ENCODE results near the gene OCA2.
"Not testable (repeated sequence)": the region's sequence is repeated elsewhere in the genome, so short reads cannot be mapped to it uniquely, and the experiment has no call there.

The OCA2 gene

GRCh38 chr15:28098766-28099554 is at the start of gene OCA2:
OCA2 (minus strand) TSS chr15:28099315; CDS start chr15:28081874, 17,441 bp downstream.
- no peak for DNase-seq

DNA sequence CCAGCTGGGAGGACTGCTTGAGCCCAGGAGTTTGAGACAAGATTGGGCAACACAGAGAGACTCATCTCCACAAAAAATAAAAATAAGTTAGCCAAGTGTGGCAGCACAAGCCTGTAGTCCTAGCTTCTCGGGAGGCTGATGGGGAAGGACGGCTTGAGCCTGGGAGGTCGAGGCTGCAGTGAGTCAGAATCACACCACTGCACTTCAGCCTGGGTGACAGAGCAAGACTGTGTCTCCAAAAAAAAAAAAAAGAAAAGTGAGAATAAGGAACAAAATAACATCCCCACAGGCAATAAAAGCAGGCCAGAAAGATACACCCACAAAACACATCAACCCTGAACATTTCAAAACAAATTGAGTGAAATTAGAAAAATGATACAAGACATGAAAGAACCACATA is 48.7 kb upstream of the OCA2 start:
- DNase-seq = no peak

DNA sequence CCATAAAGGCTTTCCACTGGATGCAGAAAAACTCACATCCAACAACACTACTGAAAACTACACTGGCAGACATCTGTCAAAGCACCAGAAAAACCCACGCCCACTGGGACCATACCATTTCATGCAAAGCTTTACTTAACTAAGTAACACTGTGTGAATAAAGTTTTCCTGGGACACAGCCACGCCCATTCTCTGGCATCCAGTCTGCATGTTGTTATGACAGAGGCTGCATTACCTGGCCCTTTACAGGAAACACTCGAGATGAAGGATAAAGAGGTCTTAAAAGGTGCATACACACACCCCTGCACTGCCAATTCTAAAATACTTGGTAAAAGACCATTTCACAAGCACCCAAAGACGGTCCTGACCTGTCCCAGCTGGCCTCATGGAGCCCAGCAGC is 46.3 kb upstream of the OCA2 start:
- DNase-seq = not testable (repeated sequence)

GRCh38 chr15:28140062-28140461 is 40.9 kb upstream of the OCA2 start:
- no peak for DNase-seq

DNA sequence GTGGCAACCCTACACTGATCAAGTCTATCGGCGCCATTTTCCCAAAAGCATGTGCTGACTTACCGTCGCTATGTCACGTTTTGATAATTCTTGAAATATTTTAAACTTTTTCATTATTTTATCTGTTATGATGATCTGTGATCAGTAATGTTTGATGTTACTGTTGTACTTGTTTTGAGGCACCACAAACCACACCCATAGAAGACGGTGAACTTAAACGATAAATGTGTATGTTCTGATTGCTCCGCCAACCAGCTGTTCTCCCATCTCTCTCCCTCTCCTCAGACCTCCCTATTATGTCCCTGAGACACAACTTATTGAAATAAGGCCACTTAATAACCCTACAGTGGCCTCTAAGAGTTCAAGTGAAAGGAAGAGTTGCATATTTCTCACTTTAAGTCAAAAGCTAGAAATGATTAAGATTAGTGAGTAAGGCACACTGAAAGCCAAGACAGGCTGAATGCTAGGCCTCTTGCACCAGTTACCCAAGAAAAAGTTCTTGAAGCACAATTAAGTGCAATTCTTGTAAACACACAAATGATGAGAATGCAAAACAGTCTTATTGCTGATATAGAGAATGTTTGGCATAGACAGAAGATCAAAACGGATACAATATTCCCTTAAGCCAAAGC is 38.4 kb upstream of the OCA2 start:
- DNase-seq = not testable (repeated sequence)

GRCh38 chr15:28136236-28136904 is 37.3 kb upstream of the OCA2 start:
- DNase-seq = not testable (repeated sequence)

- DNase-seq = no peak
These were observed 34.2 kb upstream of the OCA2 start for GRCh38 chr15:28133281-28133680.

DNA sequence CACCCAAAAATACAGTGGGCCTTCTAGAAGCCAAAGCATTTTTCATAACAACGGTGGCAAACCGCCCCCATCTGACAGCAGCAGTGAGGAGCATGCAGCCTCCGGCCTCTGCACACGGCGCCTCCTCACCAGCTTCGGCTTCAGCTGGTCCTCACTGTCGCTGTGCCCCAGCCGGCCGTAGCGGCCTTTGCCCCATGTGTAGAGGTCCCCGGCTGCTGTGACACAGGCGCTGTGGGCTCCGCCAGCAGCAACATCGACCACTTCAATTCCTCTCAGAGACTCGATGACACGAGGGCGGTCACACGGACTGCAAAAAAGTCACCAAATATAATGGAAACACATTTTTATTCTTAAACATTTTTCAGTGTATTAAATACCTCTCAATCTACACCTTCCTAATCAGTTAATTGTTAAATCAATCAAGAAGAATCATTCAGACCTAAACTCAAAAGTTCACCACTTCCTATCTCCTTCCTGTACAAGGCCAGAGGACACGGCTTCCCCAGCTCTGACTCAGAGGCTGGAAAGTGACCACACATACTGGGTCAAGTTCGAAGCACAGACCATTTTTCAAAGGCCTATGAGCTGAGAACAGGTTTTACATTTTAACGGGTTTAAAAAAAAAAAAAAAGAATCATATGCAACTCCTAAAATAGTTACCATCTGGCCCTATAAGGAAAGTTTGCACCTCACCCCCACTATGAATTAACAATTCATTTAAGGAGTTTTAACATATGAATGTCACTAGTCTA is 33.6 kb upstream of the OCA2 start:
- DNase-seq = no peak

- no peak for DNase-seq
These were observed 32.8 kb upstream of the OCA2 start for GRCh38 chr15:28131946-28132345.

DNA sequence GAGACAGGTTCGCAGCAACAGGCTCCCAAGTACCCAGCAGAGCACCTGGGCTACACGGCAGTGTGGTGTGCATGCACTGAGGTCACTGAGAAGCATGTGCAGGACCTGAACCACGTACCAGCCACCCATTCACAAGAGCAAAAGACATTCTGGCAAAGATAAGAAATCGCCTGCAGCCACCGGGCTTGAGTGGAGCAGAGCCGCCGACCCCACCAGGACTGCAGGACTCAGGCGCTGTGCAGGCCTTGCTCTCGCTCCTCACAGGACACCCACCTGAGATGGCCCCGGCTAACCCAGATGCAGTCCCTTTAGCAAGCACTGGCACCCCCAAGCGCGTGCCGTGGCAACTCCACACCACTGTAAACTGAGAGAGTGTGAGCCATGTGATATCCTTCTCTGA is 32.3 kb upstream of the OCA2 start:
- no peak for DNase-seq

DNA sequence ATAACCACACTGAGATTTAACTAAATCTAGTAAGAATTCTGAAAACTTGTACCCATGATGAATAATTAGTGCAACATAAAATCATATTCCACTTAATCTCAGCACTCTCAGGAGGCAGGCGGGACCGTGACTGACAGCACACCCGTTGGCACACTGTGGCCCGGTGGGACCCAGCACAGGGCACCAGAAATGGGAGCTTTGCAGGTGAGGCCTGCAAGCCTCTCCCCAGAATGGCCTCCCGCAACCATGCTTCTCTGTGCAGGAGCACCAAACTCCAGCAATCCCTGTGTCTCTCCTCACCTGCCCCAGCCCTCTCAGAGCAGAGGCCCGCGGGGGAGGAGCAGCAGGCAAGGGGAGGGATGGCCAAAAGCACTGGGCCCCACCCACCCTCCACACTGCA is 31.5 kb upstream of the OCA2 start:
- DNase-seq = no peak

- DNase-seq = no peak
These were observed 30.2 kb upstream of the OCA2 start for GRCh38 chr15:28129231-28129848.

GRCh38 chr15:28128031-28128430 is 28.9 kb upstream of the OCA2 start:
- DNase-seq = peak; percentile 74

- DNase-seq = no peak
These were observed 27.9 kb upstream of the OCA2 start for GRCh38 chr15:28127036-28127435.

- peak; percentile 73 for DNase-seq
These were observed 26.8 kb upstream of the OCA2 start for GRCh38 chr15:28125673-28126651.

DNA sequence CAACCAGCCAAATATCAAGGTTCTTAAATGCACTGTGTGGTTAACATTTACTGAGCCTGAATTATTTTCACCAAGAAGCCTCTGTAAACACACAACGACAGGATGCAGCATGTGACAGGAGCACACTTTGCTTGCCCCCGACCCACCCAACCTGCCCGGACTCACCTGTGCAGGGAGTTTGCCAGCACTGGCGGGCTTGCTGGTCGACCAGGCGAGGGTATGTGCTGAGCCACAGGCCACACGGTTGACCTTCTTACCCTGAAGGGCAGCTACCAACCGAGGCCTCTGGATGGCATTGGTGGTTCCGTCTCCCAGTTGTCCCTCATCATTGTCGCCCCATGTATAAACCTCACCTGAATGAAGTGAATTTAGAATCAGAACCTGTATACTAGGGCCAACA is 25.7 kb upstream of the OCA2 start:
- no peak for DNase-seq

- DNase-seq = peak; percentile 66
These were observed 24.4 kb upstream of the OCA2 start for GRCh38 chr15:28123408-28124023.

DNA sequence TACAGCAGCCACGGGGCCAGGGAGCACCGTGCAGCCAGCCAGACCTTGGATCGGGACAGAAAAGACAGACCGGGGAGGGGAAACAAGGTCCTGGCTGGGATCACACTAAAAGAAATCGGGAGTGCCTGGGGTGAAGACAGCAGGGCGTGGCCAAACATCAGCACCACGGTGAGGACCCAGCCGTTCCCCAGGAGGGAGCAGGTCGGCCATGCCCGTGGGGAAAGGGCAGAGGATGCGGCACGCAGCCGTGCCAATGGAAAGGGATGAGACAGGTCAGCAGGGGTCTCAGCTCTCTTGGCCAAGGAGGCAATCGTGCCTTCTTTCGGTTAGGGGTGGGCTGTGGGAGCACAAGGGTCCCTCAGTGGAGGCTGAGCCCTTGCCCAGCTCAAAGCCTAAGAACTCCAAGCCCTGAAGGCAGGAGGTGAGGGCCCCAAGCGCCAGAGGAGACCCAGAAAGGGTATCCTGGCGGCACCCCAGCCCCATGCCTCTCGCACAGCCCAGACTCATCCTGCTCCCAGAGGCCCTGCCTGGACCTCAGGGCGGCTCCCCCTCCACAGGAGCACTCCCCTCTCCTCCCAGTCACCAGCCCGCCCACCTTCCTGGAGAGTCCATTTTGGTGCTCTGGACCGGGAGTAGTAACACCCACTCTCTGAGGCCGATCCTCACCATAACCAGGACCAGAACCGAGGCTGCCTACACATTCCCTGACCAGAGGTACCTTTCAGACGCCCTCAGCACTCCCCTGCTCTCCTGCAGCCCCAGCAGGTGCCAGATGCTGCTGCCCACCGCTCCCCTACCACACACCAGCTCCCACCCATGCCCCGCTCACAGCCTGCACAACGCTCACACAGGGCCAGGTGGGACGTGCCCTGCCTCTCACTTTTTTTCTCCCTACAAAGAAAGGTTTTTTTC is 23.2 kb upstream of the OCA2 start:
- DNase-seq = no peak

DNA sequence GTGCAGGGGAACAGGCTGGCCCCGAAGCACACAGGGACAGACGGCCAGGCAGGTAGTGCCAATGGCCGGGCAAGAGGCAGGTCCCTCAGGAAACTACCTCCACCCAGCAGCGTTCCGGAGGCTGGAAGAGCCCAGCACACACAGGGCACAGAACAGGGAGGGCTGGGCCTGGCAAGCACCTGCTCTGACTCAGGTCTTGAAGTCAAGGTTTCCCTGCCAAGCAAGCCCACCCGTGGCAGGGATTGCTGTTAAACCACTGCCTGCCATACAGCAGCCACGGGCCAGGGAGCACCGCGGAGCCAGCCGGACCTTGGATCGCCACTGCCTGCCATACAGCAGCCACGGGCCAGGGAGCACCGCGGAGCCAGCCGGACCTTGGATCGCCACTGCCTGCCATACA is 22.5 kb upstream of the OCA2 start:
- not testable (repeated sequence) for DNase-seq

- no peak for DNase-seq
These were observed 21.2 kb upstream of the OCA2 start for GRCh38 chr15:28120359-28120640.

Measured in midbrain (tissue), 1 donor.